HG02678 (cell line): Measurements from ENCODE around the gene LAG3.

Experiments used
- ATAC-seq: cut with Tn5 transposase; IDR thresholded peaks from one replicate; pipeline ENCODE4 v1.9.1; 2021; ENCODE audit warnings: mild to moderate bottlenecking, moderate library complexity; ENCODE audit not compliant: unreplicated experiment

LAG3 gene

DNA sequence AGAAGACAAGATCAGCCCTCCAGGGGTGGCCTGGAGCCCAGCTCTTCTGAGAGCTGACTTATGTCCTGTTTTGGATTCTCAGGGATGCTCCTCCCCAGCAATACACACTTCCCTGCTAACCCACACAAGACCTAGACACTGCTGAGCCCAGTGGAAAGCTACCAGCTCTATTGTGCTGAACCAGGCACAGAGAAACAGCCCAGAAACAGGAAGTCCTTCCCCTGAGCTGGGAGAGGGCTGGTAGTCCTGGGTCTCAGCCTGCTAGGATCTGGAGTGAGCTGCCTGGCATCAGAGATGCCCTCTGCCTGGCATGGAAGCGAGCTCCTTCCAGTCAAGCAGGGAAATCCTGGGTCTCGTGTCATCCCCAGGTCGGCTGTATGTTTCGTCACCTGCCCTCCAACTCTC, 1.2 kb upstream of the LAG3 start:
- no peak for ATAC-seq

DNA sequence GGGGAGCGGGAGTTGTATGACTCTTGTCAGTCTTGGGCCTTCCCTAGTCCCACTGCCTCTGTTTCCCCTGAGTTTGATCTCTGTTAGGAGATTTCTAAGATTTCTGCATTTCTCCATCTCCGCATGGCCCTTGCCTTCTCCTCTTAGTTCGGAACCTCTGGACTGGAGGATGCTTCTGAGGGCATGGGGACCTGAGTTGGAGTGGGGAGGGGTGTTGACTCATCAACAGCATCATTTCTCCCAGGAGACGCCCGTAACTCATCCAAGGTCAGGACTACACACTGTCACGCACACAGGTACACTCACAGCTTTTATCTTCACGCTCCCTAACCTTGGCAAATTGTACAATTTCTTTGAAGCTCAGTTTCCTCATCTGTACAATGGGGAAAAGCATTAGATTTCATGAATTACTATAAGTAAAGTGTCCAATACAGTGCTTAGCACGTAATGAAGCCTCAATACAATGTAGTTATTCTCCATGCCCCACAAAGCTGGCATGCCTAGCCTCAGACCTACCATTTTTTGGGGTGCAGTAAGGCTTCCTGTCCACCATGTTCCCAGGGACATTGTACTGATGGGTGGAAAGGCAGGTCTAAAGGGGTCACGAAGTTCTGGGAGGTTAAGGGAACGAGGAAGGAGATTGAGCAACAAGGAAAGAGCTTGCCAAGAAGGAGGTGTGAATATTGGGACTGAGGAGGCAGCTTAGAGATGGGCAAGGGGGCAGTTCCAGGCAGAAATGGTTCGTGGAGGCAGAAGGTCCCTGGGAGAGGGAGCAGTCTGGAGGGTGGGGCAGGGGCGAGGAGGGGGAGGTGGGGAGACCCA, 600 bp upstream of the LAG3 start:
- ATAC-seq: no peak

DNA sequence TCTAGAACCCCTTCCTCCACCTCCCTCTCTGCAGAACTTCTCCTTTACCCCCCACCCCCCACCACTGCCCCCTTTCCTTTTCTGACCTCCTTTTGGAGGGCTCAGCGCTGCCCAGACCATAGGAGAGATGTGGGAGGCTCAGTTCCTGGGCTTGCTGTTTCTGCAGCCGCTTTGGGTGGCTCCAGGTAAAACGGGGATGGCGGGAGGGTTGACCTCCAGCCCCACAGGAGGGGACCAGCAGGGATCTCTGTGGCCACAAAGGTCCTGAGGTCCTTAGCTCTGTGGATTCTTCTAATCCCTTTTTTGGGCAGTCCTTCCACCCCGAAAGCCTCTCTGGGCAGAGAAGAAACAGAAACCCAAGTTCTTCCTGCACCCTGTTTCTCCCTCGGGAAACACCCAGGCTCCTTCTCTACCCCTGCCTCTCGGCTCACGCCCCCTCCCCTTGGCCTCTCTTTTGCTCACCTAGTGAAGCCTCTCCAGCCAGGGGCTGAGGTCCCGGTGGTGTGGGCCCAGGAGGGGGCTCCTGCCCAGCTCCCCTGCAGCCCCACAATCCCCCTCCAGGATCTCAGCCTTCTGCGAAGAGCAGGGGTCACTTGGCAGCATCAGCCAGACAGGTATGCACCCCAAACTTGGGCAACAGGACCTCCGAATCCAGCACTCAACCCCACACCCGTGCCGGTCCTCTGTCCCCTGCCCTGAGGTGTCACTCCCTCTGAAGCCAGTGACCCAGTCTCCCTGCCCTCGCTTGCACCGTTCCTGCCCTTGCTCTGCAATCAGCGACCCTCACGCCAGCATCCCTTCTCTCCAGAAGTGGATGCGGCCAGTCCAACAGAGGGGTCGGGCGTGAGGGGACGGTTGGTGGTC, 638 bp downstream of the LAG3 start:
- ATAC-seq: no peak

- ATAC-seq: no peak
These were observed 1.5 kb downstream of the LAG3 start for GRCh38 chr12:6773590-6774351.

- ATAC-seq: no peak
These were observed 2.3 kb downstream of the LAG3 start for GRCh38 chr12:6774499-6775062.

- no peak for ATAC-seq
These were observed 3.2 kb downstream of the LAG3 start for GRCh38 chr12:6775185-6776174.

DNA sequence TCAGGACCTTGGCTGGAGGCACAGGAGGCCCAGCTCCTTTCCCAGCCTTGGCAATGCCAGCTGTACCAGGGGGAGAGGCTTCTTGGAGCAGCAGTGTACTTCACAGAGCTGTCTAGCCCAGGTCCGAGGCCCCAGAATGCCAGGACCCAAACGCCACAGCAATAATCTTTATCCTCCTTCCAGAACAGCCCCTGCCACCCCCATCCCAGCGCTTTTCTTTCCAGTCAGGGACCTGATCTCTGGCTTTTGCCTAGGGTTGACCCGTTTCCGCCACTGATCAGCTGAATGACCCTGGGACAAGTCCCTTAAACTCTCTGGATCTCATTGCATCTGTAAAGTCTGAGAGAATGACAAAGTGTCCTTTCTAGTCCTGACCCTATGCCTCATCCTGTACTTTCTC, 5.1 kb downstream of the LAG3 start:
- no peak for ATAC-seq

GRCh38 chr12:6778217-6778573, 5.9 kb downstream of the LAG3 start:
- ATAC-seq: no peak

DNA sequence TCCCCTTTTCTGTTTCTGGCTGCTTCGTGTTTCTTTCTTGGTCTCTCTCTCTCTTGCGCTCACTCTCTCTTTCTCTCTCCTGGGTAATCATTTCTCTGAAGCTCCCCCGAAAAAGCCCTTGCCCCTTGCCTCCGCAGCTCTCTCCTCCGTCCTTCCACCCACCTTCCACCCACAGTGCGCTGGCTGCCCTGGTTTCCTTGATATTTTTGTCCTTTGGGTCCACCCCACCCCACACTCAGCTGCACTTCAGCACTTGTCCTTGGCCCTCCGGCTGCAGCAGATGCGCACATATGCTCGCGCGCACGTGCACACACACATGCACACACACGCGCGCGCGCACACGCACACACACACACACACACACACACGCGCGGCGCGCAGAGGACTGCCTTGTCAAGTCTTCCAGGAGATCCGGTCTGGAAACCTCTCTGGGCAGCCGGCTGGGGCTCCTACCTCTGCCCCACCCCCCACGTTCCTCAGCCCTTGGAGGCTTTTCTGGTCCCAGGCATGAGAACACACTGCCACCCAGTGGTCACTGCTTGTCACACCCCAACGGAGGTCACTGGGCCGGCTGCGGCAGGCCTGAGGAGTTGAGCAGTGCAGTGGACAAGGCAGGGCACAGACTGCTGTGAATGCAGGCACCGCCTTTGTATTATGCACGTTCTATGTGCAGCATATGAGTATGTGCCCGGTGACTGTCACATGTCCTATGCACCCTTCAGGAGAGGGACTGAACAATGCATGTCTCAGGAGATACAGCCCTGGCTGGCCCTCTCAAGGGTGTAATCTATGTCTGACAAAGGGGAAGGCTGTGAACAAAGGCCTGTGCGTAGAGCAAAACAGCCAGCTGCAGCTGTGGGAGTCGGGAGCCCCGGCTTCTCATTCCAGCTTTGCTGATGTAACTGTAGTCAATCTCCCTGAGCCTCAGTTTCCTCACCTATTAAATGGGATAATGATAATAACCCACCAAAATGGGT, 6.5 kb downstream of the LAG3 start:
- peak; percentile 83 for ATAC-seq

GRCh38 chr12:6779708-6780432, 7.5 kb downstream of the LAG3 start:
- ATAC-seq: no peak

- no peak for ATAC-seq
These were observed 8.3 kb downstream of the LAG3 start for GRCh38 chr12:6780573-6780972.

DNA sequence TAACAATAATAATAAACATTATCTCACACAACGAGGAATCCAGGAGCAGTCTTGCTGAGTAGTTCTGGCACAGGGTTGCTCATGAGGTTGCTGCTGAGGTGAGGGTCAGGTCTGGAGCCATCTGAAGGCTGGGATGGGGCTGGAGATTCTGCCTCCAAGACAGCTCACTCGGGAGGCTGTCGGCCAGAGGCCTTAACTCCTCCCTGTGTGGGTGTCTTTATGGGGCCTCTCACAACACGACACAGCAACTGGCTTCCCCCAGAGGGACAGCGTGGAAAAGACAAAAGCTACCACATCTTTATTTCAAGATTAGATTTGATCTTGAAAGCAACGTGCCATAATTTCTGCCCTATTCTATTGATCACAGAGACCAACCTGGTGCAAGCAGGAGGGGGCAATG, 9.8 kb downstream of the LAG3 start:
- no peak for ATAC-seq

DNA sequence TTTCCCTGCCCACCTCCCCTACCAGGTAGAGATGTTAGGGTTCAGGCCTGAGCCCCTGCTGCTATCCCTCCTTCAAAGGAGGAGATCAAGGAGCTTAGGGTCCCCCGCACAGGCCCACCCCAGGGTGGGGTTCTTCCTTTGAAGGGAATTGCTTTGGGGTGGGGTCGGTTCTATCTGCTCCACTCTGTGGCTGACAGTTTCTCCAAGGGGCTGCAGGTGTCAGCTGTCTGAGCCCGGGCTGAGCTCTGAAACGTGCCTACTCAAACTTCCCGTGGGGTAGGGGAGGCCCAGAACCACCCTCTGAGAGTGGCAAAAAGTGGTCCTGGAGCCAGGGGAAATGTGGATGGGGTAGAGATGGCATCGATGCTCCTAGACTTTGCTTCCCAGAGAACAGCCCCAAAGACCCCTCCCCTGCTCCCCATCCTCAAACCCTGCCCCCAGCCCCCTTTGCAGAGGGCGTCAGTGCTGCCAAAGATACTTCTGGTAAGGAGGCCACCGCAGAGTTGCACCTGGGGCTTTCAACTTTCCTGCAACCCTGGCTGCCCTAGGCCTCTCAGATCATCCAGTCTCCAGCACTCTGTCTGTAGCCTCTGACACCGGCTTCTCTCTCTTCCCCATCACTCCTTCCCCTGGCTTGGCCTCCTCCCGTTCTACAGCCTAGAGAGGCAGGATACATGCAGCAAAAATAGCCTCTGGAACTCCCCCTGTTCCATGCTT, 10.7 kb downstream of the LAG3 start:
- ATAC-seq: no peak

DNA sequence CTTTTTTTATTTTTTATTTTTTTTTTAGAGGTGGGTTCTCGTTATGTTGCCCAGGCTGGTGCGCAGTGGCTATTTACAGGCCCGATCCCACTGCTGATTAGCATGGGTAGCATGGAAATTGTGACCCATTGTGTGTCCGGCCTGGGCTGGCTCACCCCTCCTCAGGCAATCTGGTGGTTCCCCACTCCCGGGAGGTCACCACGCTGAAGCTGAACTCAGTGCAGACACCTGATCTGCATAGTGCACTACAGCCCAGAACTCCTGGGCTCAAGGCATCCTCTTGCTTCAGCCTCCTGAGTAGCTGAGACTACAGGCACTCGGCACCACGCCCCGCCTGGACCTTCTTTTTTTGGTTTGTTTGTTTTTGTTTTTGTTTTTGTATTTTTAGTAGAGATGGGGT, 11.5 kb downstream of the LAG3 start:
- no peak for ATAC-seq

- ATAC-seq: no peak
These were observed 12.0 kb downstream of the LAG3 start for GRCh38 chr12:6784296-6784695.

GRCh38 chr12:6784761-6785160, 12.4 kb downstream of the LAG3 start:
- ATAC-seq: no peak

DNA sequence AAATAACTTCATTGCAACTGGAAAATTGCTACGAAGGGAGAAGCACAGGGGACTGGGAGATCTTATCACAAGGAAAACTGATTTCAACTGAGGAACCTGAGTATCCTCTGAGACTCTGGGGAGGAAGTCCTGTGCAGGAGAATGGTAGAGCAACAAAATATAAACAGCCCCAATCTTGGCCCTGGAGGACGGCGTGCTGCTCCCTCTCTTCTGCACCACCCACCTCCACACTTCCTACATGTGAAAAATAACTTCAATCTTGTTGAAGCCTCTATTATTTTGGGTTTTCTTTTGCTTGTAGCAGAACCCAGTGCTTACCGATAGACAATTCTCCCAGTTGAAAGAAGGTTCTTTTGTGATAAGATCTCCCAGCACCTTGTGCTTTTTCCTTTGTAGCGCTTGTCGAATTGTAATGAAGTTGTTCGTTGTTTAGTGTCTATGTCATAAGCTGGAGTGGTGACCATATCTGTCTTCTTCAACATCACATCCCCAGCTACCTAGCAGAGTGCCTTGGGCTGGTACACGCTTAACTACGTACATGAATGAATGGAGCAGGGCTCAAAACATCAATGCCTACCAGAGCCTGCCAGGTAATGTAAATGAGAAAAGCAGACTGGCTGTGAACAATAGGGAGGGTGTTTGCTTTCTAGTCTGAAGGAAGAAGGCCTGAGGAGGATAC, 14.2 kb downstream of the LAG3 start:
- ATAC-seq: no peak
